IMR-90 (cell line): ENCODE data around the gene ANKLE1. TPM values are rescaled to one million over a fixed set of nuclear protein-coding genes. Genes with fewer than 3 reads are reported as not detected.

Source experiments
- NFE2L2 ChIP-seq: fragments of 150-350 bp; IDR thresholded peaks from 2 replicates; pipeline ENCODE4 v1.6.1; 2016; ENCODE audit warnings: low read depth, mild to moderate bottlenecking, low read length
- SMC3 ChIP-seq: fragments of 150-350 bp; IDR thresholded peaks from 2 replicates; pipeline ENCODE4 v1.6.1; 2016; ENCODE audit warnings: low read depth, mild to moderate bottlenecking, antibody characterized with exemption, low read length, moderate library complexity
- polyA plus RNA-seq, 3 experiments: library from polyadenylated mRNA; depleted of rRNA; stranded (reverse); fragments of >200 nt; gene quantifications; 2 replicates each; pipeline ENCODE4 v1.2.3, GENCODE V29; 2012; ENCODE audit warnings: low replicate concordance in 1 of 3
- total RNA-seq: library from RNA; depleted of rRNA; stranded (reverse); fragments of >200 nt; gene quantifications from 2 replicates; pipeline ENCODE4 v1.2.3, GENCODE V29; 2012
- TF ChIP-seq, protein P1 (sequence below): conservative IDR thresholded peaks from 2 replicates; pipeline ENCODE4 v1.5.1; 2012; ENCODE audit warnings: mild to moderate bottlenecking, low read depth, low read length, improper control_type of control experiment

Gene ANKLE1
- total and polyA plus RNA-seq, 2 of the 4 experiments (the other 2 are of a cell fraction), result under 0.01 to 0.87 TPM

DNA sequence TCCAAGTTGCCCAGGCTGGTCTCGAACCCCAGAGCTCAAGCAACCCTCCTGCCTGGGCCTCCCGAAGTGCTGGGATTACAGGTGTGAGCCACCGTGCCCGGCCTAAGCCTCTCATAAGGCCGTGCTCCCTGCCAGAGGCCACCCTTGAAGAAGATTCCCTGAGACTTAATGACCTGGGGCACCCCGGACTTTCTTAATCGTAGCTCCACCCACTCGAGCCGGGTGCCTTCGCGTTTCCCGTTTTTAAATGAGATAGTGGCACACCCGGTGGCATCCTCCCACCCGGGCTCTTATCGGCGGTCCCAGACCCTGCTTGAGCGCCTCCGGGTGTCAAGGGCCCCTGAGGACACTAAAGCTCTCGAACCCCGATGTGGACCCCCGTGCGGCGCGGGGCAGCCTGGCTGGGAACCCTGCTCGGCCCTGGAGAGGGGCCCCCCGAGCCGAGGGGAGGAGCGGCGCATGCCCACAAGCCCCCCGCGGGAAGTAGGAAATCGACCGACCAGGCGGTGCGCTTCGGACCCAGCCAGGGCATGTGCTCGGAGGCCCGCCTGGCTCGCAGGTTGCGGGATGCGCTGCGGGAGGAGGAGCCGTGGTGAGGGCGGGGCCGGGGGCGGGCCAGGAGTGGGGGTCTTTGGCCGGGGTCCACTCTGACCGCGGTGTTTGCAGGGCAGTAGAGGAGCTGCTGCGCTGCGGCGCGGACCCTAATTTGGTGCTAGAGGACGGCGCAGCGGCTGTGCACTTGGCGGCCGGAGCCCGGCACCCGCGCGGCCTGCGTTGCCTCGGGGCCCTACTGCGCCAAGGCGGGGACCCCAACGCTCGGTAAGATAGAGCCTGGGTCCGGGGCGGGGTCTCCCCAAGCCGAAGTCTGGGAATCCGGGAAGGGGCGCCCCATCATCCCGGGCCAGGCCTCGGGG lies at the start of gene ANKLE1 (continued):
- TF ChIP-seq, protein P1, sequence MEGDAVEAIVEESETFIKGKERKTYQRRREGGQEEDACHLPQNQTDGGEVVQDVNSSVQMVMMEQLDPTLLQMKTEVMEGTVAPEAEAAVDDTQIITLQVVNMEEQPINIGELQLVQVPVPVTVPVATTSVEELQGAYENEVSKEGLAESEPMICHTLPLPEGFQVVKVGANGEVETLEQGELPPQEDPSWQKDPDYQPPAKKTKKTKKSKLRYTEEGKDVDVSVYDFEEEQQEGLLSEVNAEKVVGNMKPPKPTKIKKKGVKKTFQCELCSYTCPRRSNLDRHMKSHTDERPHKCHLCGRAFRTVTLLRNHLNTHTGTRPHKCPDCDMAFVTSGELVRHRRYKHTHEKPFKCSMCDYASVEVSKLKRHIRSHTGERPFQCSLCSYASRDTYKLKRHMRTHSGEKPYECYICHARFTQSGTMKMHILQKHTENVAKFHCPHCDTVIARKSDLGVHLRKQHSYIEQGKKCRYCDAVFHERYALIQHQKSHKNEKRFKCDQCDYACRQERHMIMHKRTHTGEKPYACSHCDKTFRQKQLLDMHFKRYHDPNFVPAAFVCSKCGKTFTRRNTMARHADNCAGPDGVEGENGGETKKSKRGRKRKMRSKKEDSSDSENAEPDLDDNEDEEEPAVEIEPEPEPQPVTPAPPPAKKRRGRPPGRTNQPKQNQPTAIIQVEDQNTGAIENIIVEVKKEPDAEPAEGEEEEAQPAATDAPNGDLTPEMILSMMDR, result no peak
- TF ChIP-seq SMC3 (no peak), NFE2L2 (no peak)
